NCI-H2227 (cell line): Measurements from ENCODE around the gene REPIN1.

Experiments used
- DNase-seq: peaks from one replicate; lab custom pipeline; 2025; ENCODE audit not compliant: unreplicated experiment; lab: John Stamatoyannopoulos, UW

REPIN1 gene

DNA sequence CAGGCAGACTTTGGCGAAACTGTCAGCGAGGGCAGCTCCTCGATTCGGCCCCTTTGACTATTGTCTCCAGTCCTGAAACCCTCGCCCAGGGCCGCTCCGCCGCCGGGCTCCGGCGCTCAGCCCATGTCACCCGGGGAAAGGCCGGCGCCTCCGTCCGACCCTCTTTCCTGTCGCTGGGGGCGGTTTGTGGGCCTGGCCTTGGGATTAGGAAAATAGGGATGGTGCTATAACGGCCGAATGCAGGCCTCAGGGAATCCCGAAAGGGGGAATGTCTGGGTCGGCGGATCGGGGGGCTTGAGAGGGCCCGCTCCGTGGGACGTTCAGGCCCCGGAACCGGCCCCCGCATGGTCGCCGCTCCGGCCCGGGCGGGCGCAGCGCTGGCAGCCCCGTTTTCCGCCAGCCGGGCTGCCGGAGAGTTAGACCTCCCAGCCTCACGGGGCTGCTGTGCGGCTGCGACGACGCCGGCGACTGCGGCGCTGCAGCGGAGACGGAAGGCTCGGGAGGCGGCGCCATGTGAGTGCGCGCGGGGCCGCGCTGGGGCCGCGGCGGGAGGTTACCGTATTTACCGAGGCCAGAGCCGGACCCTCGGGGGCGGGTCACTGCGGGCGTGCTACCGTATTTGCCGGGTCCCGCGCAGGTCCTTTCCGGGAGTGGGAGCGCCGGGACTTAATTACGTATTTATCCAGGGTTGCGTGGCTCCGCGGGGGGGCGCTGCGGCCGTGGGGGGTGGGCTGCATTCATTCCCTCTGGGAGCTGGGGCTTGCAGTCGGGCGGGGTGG is 36.4 kb downstream of the REPIN1 start:
- peak; percentile 95 for DNase-seq

DNA sequence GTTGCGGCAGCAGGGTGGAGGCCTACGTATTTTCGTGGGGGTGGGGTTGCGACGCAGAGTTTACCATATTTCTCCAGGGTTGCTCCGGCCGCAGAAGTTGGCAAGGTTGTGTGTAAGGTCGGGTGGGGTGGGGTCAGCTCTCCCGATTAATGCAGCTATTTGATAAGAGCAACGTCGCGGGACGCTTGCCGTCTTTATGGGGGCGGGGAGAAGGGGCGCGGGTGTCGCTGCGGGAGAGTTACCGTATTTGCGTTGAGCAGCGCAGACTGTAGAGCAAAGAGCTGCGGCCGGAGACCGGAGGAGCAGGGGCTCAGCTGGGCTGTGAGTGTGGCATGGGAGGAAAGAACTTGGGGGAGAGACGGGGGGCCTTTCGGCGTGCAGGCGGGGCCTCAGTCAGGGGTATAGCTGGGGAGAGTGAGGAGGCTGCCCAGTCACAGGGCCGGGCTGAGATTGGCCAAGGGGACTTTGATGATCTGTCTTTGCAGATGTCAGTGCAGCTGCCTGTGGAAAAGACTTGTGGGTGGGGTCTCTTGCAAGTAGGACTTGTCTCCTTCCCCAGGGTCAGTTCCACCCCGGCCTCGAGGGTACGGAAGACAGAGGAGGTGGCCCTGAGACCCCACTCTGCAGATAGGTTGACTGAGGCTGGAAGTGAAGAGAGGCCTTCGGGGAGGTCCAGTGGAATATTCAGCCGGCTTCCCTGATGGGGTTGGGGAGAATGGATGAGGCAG is 37.1 kb downstream of the REPIN1 start:
- peak; percentile 72 for DNase-seq

DNA sequence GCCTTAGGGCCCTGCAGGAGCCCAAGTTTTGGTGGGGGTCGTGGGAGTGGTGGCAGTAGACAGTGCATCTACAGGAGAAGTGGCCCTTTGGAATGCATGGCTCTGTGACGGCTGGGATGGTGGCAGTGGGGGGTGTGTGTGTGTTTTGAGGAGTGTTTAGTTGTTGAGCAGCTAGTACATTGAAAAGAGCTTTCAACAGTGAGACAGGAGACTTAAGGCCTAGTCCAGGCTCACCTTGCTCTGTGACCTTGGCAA is 37.6 kb downstream of the REPIN1 start:
- no peak for DNase-seq

DNA sequence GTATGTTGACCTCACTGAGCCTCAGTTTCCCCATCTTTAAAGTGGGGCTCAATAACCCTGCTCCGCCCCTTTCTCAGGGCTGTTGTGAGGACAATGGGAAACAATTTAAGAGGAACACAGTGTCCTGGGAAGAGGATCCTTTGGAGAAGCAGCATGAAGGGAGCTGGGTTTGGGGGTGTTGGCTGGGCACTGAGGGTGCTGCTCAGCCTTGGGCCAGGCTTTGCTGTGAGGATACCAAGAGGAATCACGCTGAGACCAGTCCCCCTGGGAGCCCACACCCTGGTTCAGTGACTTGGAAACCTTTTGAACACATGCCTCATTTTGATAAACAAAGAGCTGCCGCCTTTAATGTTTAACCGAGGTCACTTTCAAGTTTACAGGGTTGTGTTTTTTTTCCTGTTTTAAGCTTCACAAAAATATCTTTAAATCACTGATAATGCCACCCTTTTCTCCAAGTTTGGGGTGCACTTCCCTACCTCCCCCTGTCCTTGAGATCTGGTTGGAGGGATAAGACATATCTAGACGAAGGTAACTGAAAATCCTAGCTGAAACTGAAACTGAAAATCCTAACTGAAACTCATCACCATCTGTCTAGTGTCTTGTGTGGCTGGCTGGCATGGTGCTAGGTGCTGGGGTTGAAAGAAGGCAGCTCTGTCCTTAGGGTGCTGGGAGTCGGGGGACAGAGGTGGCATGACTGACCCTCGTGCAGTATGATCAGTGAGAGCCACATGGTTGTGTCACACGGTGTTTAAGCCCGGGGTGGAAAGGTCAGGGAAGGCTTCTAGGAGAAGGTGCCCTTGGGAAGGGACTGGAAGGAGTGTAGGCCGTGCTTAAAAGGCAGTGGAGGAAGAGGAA is 38.2 kb downstream of the REPIN1 start:
- no peak for DNase-seq

DNA sequence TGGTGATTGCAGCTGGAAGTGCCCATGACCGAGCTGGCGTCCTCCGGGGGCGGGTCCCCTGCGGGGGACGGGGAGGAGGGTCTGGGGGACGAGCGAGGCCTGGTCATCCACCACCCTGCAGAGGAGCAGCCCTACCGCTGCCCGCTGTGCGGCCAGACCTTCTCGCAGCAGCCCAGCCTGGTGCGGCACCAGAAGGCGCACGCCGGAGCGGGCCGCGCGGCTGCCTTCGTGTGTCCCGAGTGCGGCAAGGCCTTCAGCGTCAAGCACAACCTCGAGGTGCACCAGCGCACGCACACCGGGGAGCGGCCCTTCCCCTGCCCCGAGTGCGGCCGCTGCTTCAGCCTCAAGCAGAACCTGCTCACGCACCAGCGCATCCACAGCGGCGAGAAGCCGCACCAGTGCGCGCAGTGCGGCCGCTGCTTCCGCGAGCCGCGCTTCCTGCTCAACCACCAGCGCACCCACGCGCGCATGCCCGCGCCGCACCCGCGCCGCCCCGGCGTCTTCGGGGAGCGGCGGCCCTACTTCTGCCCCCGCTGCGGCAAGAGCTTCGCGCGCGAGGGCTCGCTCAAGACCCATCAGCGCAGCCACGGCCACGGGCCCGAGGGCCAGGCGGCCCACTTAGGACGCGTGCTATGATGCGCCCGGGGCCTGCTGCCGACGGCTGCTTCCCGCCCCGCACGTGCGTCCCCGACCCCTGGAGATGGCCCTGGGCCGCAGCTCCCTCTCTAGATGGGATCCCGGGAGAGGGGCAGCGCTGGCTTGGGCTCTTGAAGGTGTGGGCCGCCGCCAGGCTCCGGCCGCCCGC is 39.2 kb downstream of the REPIN1 start:
- no peak for DNase-seq

DNA sequence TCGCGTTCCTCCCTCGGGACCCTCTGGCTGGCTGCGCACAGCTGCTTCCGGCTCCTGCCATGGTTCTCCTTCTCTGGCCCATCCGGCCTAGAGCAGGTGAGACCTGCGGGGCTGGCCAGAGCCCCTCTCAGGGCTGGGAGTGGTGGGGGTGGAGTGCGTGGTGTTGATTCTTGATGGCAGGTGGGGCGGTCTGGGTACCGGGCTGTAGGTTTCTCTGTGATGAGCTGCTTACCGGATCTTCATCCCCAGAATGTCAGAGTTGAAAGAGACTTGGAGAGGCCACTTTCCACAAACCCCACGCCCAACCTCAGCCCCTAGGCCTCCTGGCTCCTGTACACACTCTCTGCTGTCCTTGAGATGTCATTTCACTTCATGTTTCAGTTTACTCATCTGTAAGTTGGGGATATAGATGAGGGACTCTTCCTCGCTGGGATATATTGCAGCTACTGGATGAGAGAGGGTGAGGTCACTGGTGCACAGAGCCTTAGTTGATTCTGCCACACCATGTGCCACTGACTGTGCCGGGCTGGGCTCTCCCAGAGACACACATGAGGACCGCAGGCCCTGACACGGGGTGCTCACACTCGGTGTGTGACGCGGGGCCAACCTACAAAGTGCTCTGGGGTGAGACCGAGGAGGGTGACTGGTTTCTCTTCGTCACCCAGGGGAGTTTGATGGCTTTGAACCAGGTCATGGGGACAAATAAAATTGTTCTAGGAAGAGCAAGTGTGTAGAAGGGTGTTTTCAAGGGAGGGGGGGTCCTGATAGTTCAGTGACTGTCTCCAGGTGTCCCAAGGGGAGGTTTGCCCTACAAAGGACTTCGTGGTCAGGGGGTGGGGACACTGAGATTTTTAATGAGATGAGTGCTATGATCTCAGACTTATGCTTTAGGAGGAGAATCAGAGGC is 40.0 kb downstream of the REPIN1 start:
- no peak for DNase-seq

DNA sequence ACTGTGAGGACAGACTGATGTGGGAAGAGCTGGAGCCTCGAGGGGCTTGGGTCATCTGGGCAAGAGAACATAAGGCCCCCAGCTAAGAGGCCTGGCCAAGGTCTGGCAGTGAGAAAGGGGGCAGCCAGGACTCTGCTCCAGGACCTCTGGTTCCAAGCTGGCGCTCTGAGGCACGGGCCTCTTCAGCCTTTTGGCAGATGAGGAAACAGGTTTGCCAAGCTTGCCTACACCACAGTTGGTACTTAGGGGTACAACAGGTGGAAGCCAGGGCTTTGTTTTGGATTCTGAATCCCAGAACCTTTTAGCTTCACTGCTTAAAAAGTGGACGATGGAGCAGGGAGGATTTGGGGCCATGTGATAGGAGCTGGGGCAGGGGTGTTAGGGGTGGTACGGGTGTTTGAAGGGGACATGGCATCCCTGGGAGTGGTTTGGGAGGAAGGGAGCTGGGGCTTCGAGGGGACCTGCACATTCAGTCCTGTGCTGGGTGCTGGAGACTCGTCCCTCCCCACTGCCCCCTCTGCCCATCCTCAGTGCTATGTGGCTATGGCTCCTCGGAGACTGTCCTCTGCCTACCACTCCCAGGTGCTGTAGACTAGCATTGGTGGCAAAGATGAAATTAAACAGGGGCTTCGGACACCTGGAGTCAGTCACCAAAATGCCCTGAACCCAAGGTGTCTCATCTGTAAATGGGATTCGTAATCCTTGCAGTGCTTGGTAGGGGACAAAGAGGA is 40.8 kb downstream of the REPIN1 start:
- no peak for DNase-seq

DNA sequence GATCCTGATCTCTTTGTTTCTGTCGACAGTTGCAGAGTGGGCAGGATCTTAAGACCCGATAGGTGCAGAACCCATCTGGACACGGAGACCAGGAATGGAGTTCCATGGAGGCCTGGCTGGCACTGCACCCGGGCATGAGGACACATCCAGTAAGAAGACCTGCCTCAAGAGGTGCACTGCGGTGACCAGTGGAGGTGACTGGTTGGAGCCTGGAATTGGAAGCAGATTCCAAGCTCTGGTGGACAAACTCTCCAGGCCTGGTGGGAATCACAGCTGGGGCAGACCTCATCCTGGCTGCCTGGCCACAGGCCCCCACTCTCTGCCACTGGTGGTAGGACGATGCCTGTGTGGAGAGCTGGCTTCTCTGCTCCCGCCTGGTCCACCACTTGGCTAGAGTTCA is 41.5 kb downstream of the REPIN1 start:
- no peak for DNase-seq

DNA sequence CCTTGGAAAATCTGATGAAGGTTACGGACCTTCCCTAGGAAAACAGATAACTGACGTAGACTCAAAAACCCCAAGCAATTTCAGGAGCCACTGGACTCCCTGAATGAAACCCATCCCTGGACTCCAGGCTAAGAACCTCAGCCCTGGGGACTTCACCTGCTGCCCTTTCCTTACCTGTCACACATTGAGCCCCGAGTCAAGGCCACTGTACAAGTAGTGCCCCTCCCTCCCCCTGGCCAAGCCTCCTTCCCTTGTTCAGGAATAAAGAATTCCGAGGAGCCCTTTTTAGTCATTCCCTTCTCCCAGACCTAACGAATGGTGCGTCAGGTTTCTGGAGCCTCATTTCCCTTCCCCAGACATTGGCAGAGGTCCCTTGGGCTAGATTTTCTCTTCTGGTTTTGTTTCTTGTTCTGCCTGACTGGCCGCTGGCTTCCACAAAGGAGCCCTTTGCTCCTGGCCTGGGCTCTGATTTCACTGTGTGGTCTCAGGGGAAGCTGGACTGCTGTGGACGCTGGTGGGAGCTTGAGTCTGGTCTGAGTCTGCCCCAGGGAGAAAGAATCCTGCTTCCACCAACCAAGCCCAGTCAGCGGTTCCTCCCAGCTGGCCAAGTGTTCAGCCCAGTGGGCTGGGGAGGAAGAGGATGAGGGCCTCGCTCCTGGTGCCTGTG is 42.2 kb downstream of the REPIN1 start:
- DNase-seq: no peak

DNA sequence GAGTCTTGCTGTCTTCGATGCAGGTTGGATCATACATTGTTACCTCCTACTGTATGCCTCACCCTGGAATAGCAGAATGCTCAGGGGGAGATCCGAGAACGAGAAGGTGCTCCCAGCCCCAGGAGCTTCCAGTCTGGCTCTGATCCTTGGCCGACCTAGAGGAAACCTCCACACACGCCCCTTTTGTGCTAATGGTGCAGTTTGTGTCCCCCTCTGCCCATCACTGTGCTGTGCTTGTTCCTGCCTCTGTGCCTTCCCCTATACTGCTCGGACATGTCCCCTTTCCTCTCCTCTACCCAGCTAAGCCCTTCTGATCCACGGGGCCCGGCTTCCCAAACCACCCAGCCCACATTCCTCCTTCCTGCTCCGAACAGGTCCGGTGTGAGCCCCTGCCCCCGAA is 43.0 kb downstream of the REPIN1 start:
- DNase-seq: no peak

DNA sequence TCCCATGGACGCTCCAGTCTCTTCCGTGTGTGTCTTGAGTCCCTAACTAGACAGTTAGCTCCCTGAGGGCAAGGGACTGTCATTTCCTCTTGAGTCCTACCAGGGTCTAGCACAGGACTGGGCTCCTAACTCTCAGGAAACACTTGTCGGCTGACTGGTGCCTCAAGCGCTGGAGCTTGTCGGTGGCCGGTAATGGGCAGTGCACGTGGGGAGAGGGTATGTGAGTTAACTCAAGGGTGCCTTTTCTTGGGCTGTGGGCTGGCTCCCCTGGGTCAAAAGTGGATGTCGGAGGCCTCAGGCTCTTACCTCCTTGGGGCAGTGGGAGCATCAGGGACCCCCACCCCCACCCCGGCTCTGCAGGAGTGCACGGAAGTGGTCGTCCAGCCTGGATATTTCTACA is 43.4 kb downstream of the REPIN1 start:
- no peak for DNase-seq

DNA sequence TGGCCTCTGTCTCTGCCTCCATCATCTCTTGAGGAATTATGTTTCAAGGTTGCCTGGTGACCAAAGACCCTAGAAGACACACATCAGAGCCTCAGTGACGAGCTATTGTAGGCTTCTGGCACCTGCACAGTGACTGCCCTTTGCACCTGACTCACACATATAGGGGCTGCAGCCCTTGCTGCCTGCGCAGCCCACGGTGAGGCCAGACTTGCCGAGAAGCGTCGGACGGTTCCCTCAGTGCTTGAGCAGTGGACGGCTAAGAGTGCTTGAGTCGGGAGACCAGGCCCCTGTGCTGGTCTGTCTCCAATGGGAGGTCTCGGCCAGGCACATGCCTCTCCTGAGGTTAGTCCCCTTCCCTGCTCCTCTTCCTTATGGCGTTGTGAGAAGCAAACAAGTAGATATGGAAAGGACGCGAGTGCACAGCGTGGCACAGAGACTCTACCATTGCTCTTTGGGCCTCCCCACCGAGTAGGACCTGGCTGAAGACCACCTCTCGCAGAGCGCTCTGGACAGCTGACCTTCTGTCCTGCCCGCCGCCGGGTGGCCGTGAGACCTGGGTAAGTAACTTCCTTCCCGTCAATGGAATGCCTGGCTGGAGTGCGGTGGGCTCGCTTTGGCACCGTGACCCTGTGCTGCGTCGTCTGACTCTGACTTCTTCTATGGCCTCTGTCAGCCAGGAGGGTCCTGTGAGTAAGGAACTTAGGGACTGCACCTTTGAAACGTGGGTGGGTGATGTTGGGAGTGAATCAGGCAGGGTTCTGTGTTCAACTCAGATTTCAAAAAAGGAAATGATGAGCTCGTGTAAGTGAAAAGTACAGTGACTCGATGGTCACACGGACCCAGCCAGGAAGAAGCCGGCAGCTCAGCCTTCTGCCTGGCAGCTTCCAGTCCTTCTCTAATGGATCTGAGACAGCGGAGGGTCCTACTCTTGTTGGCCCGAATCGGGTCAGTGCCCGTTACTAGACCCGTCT is 44.2 kb downstream of the REPIN1 start:
- no peak for DNase-seq

DNA sequence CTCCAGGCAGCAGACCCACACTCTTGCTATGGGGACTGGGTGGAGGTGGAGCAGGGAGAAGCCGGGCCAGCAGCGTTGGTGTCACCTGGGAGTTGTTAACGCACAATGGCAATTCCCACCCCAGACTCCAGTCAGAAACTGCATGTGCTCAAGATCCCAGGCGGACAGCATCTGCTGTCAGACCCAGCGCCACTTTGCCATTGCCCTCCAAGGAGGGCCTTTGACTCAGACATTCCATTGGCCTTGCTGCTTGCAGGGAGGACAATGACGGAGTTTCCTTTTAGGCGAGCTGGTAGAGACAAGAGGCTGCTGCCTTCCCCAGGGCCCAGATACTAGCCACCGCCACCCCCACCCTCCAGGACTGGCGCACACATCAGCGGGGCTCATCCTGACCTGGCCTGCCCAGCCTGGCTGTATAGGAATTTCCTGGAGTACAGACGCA is 45.0 kb downstream of the REPIN1 start:
- DNase-seq: no peak

DNA sequence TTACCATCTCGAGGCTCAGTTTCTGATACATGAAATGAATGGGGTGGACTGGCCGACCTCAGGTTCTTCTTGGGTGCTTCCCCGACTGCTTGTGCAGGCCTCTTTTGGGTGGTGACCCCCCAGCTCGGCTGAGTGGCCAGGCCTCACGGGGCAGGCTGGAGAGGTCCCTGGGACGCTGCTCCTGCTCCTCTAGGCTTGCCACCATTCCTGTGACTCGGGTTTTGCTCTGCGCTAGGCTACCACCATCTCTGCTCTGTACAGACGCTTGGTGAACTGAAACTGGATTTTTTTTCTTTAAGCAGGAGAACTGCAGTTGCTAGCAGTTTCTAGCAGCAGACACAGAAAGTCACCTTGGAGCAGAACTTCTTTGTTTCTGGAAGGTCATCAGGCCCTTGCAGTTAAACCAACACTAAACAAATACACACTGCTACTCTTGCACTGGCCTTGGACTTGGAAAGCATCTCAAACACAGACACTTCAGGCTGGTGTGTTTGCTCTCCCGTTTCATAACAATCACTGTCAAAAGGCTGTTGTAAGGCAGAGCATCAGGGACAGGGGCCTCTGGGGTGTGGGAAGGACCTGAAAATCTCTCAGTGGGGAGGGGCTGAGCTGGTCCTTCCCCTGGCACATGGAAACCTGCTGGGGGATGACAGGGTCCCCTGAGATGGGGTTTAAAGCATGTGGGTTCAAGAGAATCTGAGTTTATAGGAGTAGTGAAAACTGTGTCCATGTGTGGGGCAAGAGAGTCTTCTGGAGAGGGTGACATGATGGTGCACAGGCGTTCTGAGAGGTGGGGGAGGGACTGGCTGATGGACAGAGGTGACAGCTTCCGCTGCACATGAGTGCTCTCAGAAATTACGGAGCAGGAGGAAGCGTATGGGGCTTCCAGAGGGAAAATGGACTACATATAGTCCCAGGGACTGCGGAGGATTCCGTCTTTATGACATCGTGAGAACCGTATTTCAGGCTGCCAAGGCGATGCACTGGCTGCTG is 46.8 kb downstream of the REPIN1 start:
- no peak for DNase-seq

DNA sequence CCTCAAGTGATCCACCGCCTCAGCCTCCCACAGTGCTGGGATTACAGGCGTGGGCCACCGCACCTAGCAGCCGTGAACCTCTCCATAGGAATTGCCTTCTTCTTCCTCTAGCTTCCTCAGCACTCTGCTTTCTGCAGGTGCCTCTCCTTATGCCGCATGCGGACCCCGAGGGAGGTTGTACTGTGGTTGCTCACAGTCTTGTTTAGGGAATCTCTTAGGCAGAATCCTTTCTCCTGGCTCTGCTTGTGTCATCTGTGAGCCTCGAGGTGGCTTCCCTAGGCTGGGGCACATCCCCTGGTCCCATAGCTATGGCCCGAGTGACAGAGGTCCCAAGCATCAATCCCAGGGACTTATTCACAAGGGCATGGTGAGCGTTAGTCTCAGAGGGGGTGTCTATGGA is 48.6 kb downstream of the REPIN1 start:
- DNase-seq: no peak

DNA sequence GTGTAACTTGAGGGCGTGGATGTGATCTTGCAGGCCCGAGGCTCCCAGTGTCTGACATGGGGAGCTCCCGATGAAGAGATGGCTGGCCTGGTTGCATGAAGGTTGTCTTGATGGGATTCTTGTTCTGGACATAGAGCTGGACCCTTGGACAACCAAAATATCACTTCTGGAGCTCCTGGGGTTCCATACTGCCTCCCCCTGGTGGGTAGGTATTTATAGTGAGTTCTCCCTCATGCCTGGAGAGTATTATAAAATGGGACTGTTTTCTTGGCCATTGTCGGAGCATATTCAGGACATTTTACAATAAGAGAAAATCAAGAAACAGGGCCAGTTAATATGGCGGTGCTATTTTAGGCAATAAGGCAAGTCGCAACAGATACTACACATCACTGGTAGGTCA is 49.2 kb downstream of the REPIN1 start:
- DNase-seq: no peak

DNA sequence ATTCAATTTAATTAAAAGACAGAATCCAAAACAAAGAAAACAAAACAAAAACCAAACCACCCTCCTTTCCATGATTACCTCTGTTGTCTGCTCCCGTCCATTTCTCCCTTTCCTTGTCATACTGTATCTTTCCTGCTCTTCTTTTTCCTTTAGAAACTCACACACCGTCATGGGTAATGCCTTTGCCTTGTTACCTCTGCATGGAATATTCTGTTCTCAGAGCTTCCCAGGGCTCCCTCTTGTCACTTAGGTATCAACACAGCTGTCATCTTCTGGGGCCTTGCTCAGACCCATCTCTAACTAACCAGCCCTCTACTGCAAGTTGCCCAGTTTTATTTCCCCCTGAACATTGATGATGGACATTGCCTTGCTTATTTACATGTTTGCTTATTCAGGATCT is 51.6 kb downstream of the REPIN1 start:
- DNase-seq: no peak
